Breast epithelium (tissue), 3 donors: ENCODE results near the gene XCR1.

Source experiments
- CTCF ChIP-seq, 3 donors: fragments of 450-650 bp; IDR thresholded peaks; one replicate each; pipeline ENCODE4 v1.5.1; 2016 to 2017; ENCODE audit warnings: antibody characterized with exemption in 3 of 3, mild to moderate bottlenecking in 3 of 3, moderate library complexity in 3 of 3
- POLR2A ChIP-seq: fragments of 450-650 bp; IDR thresholded peaks from one replicate; pipeline ENCODE4 v1.6.1; 2016; ENCODE audit warnings: antibody characterized with exemption, mild to moderate bottlenecking, moderate library complexity
- POLR2AphosphoS5 ChIP-seq, 3 donors: sonication (generic); formaldehyde crosslinking; IDR thresholded peaks; one replicate each; pipeline ENCODE4 v1.6.1; 2017; ENCODE audit warnings: antibody characterized with exemption in 3 of 3

GRCh38 chr3:46071222-46071858 is 44.1 kb upstream of the XCR1 start:
- TF ChIP-seq CTCF (IDR thresholded peaks at IDR 0.05) (no peak), POLR2A (no peak), POLR2AphosphoS5 (IDR thresholded peaks at IDR 0.05) (no peak)
